Measurements from ENCODE around the gene TTC19. TPM values are rescaled to one million over a fixed set of nuclear protein-coding genes. Genes with fewer than 3 reads are reported as not detected.

TTC19 gene
- total and polyA plus RNA-seq, 2 donors (not counting 3 experiments of a cell fraction or from before 2014, with no cell fraction given): 7.8 to 32.8 TPM

DNA sequence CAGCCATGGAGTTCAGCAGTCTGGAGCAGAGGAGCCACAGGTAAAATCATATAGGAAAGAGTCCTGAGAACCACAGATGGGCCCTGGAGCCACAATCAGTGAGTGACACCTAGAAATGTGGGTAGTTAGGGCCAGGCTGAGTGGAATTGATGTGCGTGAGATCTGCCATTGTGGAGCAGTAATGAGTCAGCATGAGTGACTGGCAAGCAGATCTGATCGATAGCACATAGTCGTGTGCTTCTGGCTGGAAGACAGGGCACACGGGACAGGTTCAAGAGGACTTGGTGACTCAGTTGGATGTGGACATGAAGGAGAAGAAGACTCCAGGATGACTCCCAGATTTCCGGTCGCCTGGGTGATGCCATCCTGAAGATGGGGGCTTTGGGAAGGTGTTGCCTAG, 42.4 kb upstream of the TTC19 start:
- FAIRE-seq (no peak), DNase-seq (ENCODE audit: low read depth, low spot score) (no peak)
- ChIA-PET CTCF (no interaction called here), POLR2A (no interaction called here)
- Histone ChIP-seq H2AFZ (ENCODE audit: low read depth, low read length) (no peak overlapping the region), H4K20me1 (replicated peaks; ENCODE audit: control insufficient read depth, extremely low read depth, insufficient read depth, low read length) (no peaks in the 10 kb centered on the region), H3K27ac (ENCODE audit: insufficient read depth, low read depth, low read length) (no peak overlapping the region), H3K9me1 (replicated peaks; ENCODE audit: control insufficient read depth, extremely low read depth, insufficient read depth, low read length) (no peaks in the 10 kb centered on the region), H3K27me3 (ENCODE audit: control insufficient read depth in 2 of 2, insufficient read depth in 2 of 2, low read length in 2 of 2) (no peaks in the 10 kb centered on the region), H3K79me2 (ENCODE audit: control insufficient read depth, insufficient read depth, low read length) (peaks cover 30% of the 10 kb centered on the region), H3K36me3 (ENCODE audit: control insufficient read depth in 2 of 2, extremely low read depth in 1 of 2, insufficient read depth in 2 of 2, low read length in 2 of 2) (no peaks in the 10 kb centered on the region), H3K9ac (replicated peaks; ENCODE audit: extremely low read depth, insufficient read depth, low read length) (no peak overlapping the region), H3K4me3 (replicated peaks in 1 of 3; ENCODE audit: insufficient read depth in 1 of 3, low read depth in 1 of 3, low read length in 3 of 3) (no peak overlapping the region), H3K4me1 (ENCODE audit: control insufficient read depth, extremely low read depth, insufficient read depth, low read length) (peaks cover 39% of the 10 kb centered on the region), H3K9me3 (replicated peaks; ENCODE audit: control insufficient read depth, insufficient read depth, low read length) (no peaks in the 10 kb centered on the region), H3K4me2 (ENCODE audit: insufficient read depth, low read length) (no peak overlapping the region)
- intact Hi-C loops (cut with micrococcal nuclease) (no loop called here), dilution Hi-C loops (cut with MboI; ENCODE audit: extremely low pct_ligation_motif_present, low sequenced_read_pairs) (no loop called here)
- no peak for TF ChIP-seq GATA2 (IDR thresholded peaks at IDR 0.05; ENCODE audit: insufficient read depth, insufficient read length, low read depth, low read length)
- peak; percentile 52 for TF ChIP-seq JUN (IDR thresholded peaks at IDR 0.05; ENCODE audit: borderline replicate concordance, insufficient read depth, insufficient read length, low read depth)
- no TSS peak for BruUV-seq (replicated peaks)

DNA sequence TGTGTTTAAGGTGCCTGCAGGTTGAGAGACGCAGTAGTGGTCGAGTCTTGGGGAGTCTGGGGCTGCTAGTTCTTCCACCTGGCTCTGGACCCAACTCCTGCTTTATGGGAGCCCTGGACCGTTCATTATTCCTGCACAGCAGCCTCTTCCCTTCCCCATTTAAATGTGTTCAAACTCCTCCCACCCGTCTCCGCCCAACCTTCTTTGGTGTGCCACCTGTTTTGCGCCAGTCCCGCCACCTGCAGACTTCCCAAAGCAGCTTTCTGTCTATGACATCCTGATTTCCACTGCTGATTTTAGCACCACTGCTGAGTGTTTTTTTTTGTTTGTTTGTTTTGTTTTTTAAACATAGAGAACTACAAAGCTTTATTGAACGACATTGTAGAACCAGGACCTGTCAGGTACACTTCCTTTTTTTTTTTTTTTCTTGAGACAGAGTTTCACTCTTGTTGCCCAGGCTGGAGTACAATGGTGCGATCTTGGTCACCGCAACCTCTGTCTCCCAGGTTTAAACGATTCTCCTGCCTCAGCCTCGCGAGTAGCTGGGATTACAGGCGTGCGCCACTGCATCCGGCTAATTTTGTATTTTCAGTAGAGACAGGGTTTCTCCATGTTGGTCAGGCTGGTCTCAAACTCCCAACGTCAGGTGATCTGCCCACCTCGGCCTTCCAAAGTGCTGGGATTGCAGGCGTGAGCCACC, 41.9 kb upstream of the TTC19 start:
- Histone ChIP-seq H2AFZ (ENCODE audit: low read depth, low read length) (no peak overlapping the region), H3K4me2 (ENCODE audit: insufficient read depth, low read length) (no peak overlapping the region), H3K4me1 (ENCODE audit: control insufficient read depth, extremely low read depth, insufficient read depth, low read length) (peaks cover 39% of the 10 kb centered on the region), H3K27me3 (ENCODE audit: control insufficient read depth in 2 of 2, insufficient read depth in 2 of 2, low read length in 2 of 2) (no peaks in the 10 kb centered on the region), H3K79me2 (ENCODE audit: control insufficient read depth, insufficient read depth, low read length) (peaks cover 30% of the 10 kb centered on the region), H3K4me3 (replicated peaks in 1 of 3; ENCODE audit: insufficient read depth in 1 of 3, low read depth in 1 of 3, low read length in 3 of 3) (no peak overlapping the region), H3K36me3 (ENCODE audit: control insufficient read depth in 2 of 2, extremely low read depth in 1 of 2, insufficient read depth in 2 of 2, low read length in 2 of 2) (no peaks in the 10 kb centered on the region), H4K20me1 (replicated peaks; ENCODE audit: control insufficient read depth, extremely low read depth, insufficient read depth, low read length) (no peaks in the 10 kb centered on the region), H3K9me1 (replicated peaks; ENCODE audit: control insufficient read depth, extremely low read depth, insufficient read depth, low read length) (no peaks in the 10 kb centered on the region), H3K27ac (ENCODE audit: insufficient read depth, low read depth, low read length) (no peak overlapping the region), H3K9me3 (replicated peaks; ENCODE audit: control insufficient read depth, insufficient read depth, low read length) (no peaks in the 10 kb centered on the region), H3K9ac (replicated peaks; ENCODE audit: extremely low read depth, insufficient read depth, low read length) (no peak overlapping the region)
- TF ChIP-seq MYC (IDR thresholded peaks at IDR 0.05; ENCODE audit: low read depth, low read length): no peak
- no peak for DNase-seq (ENCODE audit: low read depth, low spot score)
- POLR2A ChIA-PET: no interaction called here
- CTCF ChIA-PET: interaction anchor here (1.8 kb wide), 1 partner anchor 41 kb away, joined by 19 read pairs; the partner anchor contains the start of genes TTC19 and ZSWIM7
- intact Hi-C loops (cut with micrococcal nuclease): loop anchor here (2.0 kb wide), 2 partner anchors 13 to 41 kb away; partner anchors contain the start of genes ADORA2B, TTC19 and ZSWIM7
- BruUV-seq (replicated peaks): no TSS peak
- no peak for FAIRE-seq
- dilution Hi-C loops (cut with MboI; ENCODE audit: extremely low pct_ligation_motif_present, low sequenced_read_pairs): no loop called here

Data from endothelial cell of umbilical vein (primary cell).